ENCODE data around the gene ZNF805.
"Not testable (repeated sequence)": the region's sequence is repeated elsewhere in the genome, so short reads cannot be mapped to it uniquely, and the experiment has no call there.

Gene ZNF805

GRCh38 chr19:57240311-57241090, at the start of gene ZNF805:
Gene ZNF805 (plus strand): TSS chr19:57240632. CDS start chr19:57240892, 260 bp downstream.
- peak; percentile 92 for DNase-seq

- peak; percentile 91 for DNase-seq
Measured at GRCh38 chr19:57191141-57192076, 49.0 kb upstream of the ZNF805 start, which contains the start of gene ZNF264. Gene ZNF264 (plus strand): TSS chr19:57191500. CDS start chr19:57191914, 414 bp downstream.

- DNase-seq = no peak
Measured at GRCh38 chr19:57192077-57192420, 48.4 kb upstream of the ZNF805 start.

GRCh38 chr19:57192993-57193392, 47.4 kb upstream of the ZNF805 start:
- no peak for DNase-seq

- DNase-seq = not testable (repeated sequence)
Measured at GRCh38 chr19:57197874-57198273, 42.6 kb upstream of the ZNF805 start.

GRCh38 chr19:57202160-57202559, 38.3 kb upstream of the ZNF805 start:
- no peak for DNase-seq

- DNase-seq = no peak
Measured at GRCh38 chr19:57210381-57210780, 30.1 kb upstream of the ZNF805 start.

GRCh38 chr19:57212109-57212508, 28.3 kb upstream of the ZNF805 start:
- no peak for DNase-seq

GRCh38 chr19:57227502-57227901, 12.9 kb upstream of the ZNF805 start:
- DNase-seq = no peak

GRCh38 chr19:57231686-57232085, 8.7 kb upstream of the ZNF805 start:
- no peak for DNase-seq

GRCh38 chr19:57233207-57233606, 7.2 kb upstream of the ZNF805 start:
- no peak for DNase-seq

GRCh38 chr19:57239982-57240310, 486 bp upstream of the ZNF805 start:
- no peak for DNase-seq

GRCh38 chr19:57241176-57241575, 744 bp downstream of the ZNF805 start:
- DNase-seq = no peak

GRCh38 chr19:57242821-57243220, 2.4 kb downstream of the ZNF805 start:
- DNase-seq = no peak

- no peak for DNase-seq
Measured at GRCh38 chr19:57244513-57244912, 4.1 kb downstream of the ZNF805 start.

GRCh38 chr19:57245066-57245465, 4.6 kb downstream of the ZNF805 start:
- DNase-seq = no peak

GRCh38 chr19:57245959-57246358, 5.5 kb downstream of the ZNF805 start:
- no peak for DNase-seq

GRCh38 chr19:57248646-57249045, 8.2 kb downstream of the ZNF805 start:
- no peak for DNase-seq

- no peak for DNase-seq
Measured at GRCh38 chr19:57249329-57249728, 8.9 kb downstream of the ZNF805 start.

- peak; percentile 69 for DNase-seq
Measured at GRCh38 chr19:57253767-57254166, 13.3 kb downstream of the ZNF805 start.

- no peak for DNase-seq
Measured at GRCh38 chr19:57262044-57262443, 21.6 kb downstream of the ZNF805 start.

GRCh38 chr19:57263244-57263741, 22.9 kb downstream of the ZNF805 start:
- DNase-seq = no peak

GRCh38 chr19:57267291-57267690, 26.9 kb downstream of the ZNF805 start:
- no peak for DNase-seq
